Middle frontal gyrus (tissue), 1 donor: ENCODE measurements around the gene PCSK5.

Source experiments
- DNase-seq: peaks from one replicate; pipeline ENCODE4 v3.0.0-alpha.2; 2015; ENCODE audit warnings: low spot score; ENCODE audit errors: extremely low spot score

The PCSK5 gene

DNA sequence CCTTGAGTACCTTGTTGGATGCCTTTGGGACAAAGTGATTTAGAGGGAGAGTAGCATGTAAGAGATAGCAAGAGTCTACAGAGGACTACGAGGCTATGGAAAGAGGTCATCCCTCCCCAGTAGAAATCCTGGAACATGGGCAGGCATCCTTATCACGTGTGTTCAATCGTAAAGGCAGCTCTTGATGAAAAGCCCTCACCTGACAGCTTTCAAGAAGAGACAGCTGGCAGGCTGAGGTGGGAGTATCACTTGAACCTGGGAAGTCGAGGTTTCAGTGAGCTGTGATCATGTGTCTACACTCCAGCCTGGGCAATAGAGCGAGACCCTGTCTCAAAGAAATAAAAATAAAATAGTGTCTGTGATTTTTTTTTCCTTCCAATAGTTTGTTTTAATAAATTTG, 112.6 kb downstream of the PCSK5 start:
- DNase-seq, result no peak

GRCh38 chr9:76004526-76004925, 114.1 kb downstream of the PCSK5 start:
- no peak for DNase-seq

GRCh38 chr9:76007935-76008334, 117.5 kb downstream of the PCSK5 start:
- DNase-seq, result no peak

DNA sequence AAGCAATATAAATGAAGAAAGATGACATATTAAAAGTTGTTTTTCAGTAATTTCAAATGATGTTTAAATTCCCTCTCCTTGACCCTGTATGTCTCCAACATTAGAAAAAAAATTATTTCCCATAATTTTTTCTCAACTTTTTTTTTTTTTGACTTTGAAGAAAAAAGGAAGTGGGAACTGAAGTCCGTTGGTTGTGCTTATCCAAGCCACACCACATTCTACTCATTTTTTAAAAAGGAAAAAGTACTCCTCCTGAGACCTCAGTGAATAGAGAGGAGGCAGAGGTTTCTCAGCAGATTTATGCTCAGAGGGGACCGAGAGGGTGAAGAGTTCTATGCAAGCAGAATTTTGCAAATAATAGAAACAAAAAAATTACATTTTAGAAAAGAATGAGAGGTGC, 123.3 kb downstream of the PCSK5 start:
- DNase-seq, result no peak

DNA sequence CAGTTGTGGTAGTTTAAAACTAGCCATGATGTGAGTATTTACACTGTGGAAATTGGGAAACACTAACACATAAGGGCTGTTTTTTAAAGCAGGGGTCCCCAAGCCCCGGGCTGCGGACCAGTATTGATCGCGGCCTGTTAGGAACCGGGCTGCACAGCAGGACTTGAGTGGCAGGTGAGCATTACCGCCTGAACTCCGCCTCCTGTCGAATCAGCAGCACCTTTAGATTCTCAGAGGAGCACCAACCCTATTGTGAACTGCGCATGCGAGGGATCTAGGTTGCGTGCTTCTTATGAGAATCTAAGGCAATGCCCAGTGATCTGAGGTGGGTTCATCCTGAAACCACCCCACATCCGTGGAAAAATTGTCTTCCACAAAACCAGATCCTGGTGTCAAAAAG, 127.8 kb downstream of the PCSK5 start:
- no peak for DNase-seq

- no peak for DNase-seq
Observed at GRCh38 chr9:76018761-76019160, 128.3 kb downstream of the PCSK5 start.

DNA sequence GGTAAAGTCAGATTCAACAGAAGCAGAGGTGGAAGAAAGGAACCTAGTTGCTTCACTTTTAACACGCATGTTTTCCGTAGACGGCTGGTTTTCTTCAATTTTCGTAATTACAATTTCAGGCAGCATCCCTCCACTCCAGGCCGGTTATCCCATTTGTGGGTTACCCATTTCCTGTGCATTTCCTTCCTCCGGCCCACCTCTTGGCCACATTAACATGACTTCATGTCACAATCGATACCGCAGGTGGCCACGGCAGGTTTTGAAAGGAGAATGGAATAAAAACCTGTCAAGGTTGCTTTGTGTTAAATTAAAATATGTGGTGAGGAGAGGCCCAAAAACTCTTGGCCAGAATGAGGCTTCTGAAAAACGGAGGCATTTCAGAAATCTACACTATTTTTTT, 130.2 kb downstream of the PCSK5 start:
- DNase-seq, result no peak

DNA sequence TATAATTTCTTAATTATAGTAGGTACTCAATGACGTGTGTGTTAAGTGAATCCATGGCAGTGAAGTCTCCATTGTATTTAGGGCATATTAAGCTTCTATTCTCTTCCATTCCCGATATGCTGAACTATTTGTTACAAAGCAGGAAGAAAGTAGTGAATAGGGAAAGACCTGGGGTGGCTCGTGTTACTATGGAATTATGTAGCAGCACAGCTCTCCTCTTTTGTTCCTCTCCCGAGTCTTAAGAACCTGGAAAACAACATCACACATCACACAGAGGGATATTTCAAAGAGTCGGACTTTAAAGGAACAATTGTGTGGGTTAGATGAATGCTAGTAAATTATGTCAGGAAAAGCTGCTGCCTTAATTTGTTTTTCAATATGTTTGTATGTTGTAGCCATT, 131.8 kb downstream of the PCSK5 start:
- DNase-seq, result no peak

DNA sequence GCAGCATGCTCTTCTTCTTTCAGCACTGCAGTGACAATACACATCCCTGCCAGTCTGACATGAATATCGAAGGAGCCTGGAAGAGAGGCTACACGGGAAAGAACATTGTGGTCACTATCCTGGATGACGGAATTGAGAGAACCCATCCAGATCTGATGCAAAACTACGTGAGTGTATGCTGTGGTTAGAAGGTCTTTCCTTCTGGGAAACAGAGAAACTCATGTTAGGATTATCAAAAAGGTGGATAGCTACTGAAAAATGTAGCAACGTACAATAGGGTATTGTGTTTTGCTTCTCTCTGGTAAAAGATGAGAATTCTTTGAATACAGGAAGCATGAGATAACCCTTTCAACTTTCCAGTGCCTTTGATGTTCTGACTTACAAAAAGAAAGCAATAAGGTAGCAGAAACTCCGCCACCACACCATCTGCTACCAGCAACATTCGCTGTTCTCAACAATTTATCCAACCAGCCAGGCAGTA, 133.3 kb downstream of the PCSK5 start:
- no peak for DNase-seq

GRCh38 chr9:76025286-76025685, 134.8 kb downstream of the PCSK5 start:
- no peak for DNase-seq

- no peak for DNase-seq
Observed at GRCh38 chr9:76026796-76027195, 136.3 kb downstream of the PCSK5 start.

- DNase-seq, result no peak
Observed at GRCh38 chr9:76027416-76027815, 136.9 kb downstream of the PCSK5 start.

DNA sequence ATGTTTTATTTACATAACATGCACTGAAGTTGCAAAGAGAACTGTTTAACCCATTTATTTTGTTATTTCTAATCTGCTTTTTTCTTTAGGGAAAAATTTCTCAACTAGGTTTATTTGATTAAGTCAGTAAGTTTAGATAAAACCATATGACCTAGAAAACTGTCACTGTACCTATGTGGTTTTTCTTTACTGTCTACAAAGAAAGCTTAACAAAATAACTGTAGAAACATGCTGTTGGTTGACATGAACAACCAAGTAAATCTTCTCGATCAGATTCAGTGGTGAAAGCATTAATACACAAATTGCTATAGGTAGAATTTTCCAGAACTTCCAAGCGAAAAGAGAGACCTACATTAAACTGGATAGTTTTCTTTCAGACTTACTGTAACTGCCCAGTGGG, 137.4 kb downstream of the PCSK5 start:
- no peak for DNase-seq

DNA sequence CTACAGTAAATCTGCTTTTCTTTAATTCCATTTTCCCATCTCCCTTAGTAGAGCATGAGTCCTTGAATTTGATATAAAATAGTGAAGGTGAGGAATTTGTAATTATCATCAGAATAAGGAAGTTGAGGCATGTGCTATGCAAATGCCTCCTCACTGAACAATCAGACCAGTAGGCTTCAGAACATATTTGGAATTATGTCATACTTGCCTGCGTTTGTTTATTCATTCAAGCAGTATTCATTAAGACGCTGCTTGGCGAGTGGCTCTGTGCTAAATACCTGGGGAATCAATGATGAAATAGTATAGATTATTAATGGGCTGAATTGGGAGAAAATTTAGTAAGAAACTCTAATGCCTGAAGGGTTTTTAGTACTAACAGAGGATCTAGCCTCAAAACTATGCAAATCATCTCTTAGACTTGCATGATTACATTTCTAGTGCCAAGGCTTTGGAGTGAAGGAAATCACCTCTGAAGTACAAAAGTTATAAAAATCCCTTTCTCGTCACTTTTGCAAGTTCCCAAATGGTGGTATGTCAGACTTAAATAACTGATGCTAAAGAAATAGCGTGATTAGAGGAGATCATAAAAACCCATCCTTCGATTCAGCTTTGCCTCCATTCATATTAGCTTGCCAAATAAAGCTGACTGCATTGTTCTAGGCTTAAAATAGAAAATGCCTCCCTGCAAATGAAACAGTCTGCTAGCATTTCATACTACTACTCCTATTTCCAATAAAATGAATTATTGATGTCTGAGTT, 141.7 kb downstream of the PCSK5 start:
- DNase-seq, result no peak

- no peak for DNase-seq
Observed at GRCh38 chr9:76032797-76033373, 142.4 kb downstream of the PCSK5 start.

DNA sequence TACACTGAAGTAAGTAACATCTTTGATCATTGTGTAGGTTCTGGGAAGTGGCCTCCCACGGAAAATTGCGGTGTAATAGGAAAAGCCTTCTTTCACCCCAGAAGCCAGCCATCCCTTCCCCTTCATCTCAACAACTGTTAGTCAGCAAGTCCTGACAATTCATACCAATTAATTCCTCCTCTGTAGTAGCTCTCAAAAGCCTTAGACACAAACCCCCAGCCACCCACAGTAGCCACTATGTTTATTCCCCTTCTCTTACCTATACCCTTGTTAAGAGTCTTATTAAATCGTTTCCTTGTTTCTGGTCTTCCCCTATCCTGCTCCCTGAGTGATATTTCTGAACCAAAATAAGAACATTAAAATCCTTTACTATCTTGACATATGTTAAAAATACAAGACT, 143.6 kb downstream of the PCSK5 start:
- DNase-seq, result no peak

GRCh38 chr9:76036762-76037161, 146.3 kb downstream of the PCSK5 start:
- DNase-seq, result no peak

DNA sequence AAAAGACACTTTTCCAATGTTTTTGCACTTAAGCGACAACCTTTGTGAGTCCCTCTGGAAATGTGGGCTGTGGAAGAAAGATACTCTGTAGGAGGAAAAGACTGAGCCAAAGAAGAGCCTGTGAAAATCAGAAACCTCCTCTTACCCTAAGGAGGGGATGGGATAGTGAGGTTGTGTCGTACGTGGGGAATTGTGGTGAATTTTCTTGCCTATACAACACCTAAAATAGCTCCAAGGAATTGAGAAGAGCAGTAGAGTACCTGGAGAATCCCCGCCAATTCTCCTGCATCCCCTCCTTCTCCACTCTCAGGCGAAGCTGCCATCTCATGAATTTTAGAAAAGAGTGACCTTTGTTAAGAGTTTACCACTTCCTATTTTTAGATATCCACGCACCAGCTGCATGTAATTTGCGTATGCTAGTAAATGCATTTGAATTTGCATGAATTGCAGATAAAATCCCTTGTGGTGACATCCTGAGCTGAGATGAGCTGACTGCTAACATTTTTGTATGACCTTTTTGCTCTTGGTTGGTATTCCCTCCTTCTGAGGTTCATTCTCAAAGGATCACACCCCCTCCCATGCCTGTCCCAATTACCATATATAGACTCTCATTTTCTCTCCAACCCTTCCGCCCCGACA, 147.2 kb downstream of the PCSK5 start:
- no peak for DNase-seq

DNA sequence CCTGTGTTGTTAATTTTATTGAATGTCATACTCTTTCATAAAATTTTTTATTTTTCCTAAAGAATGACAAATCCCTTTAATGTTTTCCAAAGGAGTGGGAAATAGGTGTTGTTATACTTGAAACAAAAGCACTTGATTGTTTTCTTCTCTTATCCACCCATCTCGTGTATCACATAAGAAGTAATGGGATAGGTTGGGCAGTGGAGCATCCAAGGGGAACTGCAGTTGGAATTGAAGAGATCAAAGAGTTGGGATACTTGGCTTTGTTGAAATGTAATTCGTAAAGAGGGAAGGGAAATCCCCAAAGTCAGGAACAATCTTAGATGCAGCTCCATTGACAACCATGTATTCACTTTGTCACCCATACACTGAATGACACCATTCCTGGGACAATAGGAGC, 148.0 kb downstream of the PCSK5 start:
- no peak for DNase-seq

- DNase-seq, result no peak
Observed at GRCh38 chr9:76044266-76044819, 153.9 kb downstream of the PCSK5 start.

DNA sequence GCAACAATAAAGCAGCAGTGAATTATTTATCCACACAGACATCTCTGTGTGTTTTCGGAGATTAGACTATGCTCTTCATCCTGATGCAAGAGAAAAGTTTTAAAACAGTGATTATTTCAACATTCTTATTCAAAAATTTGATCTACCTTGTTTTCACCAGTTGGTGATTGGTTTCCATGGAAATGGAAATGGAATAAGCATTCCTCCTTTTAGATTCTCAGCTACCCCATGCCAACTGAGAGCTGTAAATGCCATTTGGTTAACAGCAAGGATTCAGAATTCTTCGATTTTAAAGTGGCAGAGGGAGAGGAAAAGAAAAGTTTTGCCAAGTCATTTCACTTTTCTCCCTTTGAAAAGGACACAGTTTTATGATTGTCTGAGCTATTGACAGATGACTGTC, 154.7 kb downstream of the PCSK5 start:
- DNase-seq, result no peak

DNA sequence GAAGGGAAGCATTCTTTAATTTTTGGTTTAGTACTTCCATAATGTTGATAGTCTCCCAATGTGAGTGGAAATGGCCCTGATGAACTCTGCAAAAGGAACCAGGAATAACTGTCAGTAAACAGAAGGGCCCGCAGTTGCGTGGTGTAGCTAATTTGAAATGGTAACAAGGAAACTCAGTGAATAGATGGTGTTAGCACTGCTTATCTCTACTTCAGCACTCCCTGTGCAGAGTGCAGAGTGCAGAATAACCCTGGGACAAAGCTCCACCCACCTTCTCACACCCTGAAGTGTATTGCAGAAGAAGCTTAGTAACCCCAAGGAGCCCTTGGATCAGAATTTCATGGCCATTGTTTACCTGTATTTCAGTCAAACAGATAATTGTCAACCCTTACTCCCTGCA, 158.9 kb downstream of the PCSK5 start:
- DNase-seq, result no peak
